Measurements from ENCODE around the gene TMOD1.

The TMOD1 gene

DNA sequence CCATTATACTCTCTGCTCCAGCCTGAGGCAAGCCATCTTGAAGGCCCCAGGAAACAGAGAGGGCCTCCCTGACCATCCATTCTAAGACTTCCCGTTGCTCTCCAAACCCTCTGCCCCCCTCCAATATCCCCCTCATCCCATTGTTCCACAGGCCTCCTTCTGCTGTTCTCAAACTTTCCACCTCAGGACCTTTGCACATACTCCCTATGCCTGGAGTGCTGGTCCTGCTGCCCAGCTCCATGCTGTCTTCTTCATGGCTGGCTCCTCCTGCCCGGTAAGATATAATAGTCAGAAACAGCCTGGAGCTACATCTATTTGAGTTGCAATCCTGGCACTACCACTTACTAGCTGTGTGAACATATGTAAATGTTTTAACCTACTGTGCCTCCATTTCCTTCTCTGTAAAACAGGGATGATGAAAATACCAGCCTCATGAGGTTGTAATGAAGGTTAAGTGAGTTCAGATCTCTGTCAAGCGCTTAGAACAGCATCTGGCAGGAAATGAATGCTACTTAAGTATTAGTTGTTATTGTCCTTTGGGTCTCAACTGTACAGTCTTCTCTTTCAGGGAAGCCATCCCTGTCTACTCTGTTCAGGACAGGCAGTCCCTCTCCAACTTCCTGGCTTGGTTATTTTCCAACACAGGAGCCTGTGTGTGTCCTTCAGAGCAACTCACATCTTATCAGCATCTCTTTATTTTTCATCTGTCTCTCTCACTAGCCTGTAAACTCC, 45.8 kb downstream of the TMOD1 start:
- H3K9me3 ChIP-seq (ENCODE audit: low read length): no peaks in the 10 kb centered on the region
- no peaks in the 10 kb centered on the region for H4K20me1 ChIP-seq (ENCODE audit: insufficient read depth, low read length)
- H3K36me3 ChIP-seq (ENCODE audit: insufficient read depth, low read length): no peaks in the 10 kb centered on the region
- TF ChIP-seq EZH2 (IDR thresholded peaks at IDR 0.05; ENCODE audit: borderline replicate concordance, low read length): no peak
- TF ChIP-seq, protein P1, sequence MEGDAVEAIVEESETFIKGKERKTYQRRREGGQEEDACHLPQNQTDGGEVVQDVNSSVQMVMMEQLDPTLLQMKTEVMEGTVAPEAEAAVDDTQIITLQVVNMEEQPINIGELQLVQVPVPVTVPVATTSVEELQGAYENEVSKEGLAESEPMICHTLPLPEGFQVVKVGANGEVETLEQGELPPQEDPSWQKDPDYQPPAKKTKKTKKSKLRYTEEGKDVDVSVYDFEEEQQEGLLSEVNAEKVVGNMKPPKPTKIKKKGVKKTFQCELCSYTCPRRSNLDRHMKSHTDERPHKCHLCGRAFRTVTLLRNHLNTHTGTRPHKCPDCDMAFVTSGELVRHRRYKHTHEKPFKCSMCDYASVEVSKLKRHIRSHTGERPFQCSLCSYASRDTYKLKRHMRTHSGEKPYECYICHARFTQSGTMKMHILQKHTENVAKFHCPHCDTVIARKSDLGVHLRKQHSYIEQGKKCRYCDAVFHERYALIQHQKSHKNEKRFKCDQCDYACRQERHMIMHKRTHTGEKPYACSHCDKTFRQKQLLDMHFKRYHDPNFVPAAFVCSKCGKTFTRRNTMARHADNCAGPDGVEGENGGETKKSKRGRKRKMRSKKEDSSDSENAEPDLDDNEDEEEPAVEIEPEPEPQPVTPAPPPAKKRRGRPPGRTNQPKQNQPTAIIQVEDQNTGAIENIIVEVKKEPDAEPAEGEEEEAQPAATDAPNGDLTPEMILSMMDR (IDR thresholded peaks at IDR 0.05; ENCODE audit: low read length): no peak
- H3K9me2 ChIP-seq (ENCODE audit: low read depth, low read length): no peaks in the 10 kb centered on the region
- H3K4me3 ChIP-seq (ENCODE audit: low read depth, low read length, poor library complexity, severe bottlenecking): no peak overlapping the region
- H3K4me1 ChIP-seq (ENCODE audit: insufficient read depth, low read length, severe bottlenecking): no peaks in the 10 kb centered on the region
- no peaks in the 10 kb centered on the region for H3K79me2 ChIP-seq (ENCODE audit: insufficient read depth, low read length)
- H3F3A ChIP-seq (ENCODE audit: insufficient read depth, low read length): no peaks in the 10 kb centered on the region
- no peak overlapping the region for H3K9ac ChIP-seq (ENCODE audit: low read length)
- no peaks in the 10 kb centered on the region for H3K27me3 ChIP-seq (ENCODE audit: insufficient read depth, low read length)
- H3K4me2 ChIP-seq (ENCODE audit: low read length): no peak overlapping the region
- H2AFZ ChIP-seq (ENCODE audit: low read length): no peak overlapping the region
- H3K27ac ChIP-seq (ENCODE audit: low read depth, low read length, poor library complexity, severe bottlenecking): no peak overlapping the region

DNA sequence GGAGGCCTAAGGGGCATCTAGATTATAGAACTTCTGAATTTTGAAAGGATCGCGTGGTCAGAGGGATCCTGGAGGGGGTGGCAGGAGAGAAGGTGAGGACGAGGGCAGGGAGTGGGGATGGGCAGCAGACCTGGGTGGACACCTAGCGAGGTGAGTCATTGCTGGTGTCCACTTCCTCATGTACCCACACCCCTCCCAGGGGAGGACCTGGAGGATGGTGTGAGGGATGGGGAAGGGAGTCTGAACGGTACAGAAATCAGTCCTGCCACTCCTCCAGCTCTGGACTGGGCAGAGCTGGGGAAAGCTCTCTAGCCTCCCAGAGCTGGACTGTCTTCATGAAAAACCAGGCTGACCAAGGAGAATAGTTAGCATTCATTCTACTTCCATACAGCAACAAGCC, 46.9 kb downstream of the TMOD1 start:
- Histone ChIP-seq H3K27me3 (ENCODE audit: insufficient read depth, low read length) (no peaks in the 10 kb centered on the region), H3K4me1 (ENCODE audit: insufficient read depth, low read length, severe bottlenecking) (no peaks in the 10 kb centered on the region), H3F3A (ENCODE audit: insufficient read depth, low read length) (no peaks in the 10 kb centered on the region), H3K9ac (ENCODE audit: low read length) (no peak overlapping the region), H3K4me2 (ENCODE audit: low read length) (no peak overlapping the region), H3K27ac (ENCODE audit: low read depth, low read length, poor library complexity, severe bottlenecking) (no peak overlapping the region), H3K9me2 (ENCODE audit: low read depth, low read length) (no peaks in the 10 kb centered on the region), H4K20me1 (ENCODE audit: insufficient read depth, low read length) (no peaks in the 10 kb centered on the region), H3K79me2 (ENCODE audit: insufficient read depth, low read length) (no peaks in the 10 kb centered on the region), H3K9me3 (ENCODE audit: low read length) (no peaks in the 10 kb centered on the region), H3K36me3 (ENCODE audit: insufficient read depth, low read length) (no peaks in the 10 kb centered on the region), H2AFZ (ENCODE audit: low read length) (no peak overlapping the region), H3K4me3 (ENCODE audit: low read depth, low read length, poor library complexity, severe bottlenecking) (no peak overlapping the region)
- TF ChIP-seq, protein P1 (IDR thresholded peaks at IDR 0.05; ENCODE audit: low read length): no peak
- no peak for TF ChIP-seq EZH2 (IDR thresholded peaks at IDR 0.05; ENCODE audit: borderline replicate concordance, low read length)

DNA sequence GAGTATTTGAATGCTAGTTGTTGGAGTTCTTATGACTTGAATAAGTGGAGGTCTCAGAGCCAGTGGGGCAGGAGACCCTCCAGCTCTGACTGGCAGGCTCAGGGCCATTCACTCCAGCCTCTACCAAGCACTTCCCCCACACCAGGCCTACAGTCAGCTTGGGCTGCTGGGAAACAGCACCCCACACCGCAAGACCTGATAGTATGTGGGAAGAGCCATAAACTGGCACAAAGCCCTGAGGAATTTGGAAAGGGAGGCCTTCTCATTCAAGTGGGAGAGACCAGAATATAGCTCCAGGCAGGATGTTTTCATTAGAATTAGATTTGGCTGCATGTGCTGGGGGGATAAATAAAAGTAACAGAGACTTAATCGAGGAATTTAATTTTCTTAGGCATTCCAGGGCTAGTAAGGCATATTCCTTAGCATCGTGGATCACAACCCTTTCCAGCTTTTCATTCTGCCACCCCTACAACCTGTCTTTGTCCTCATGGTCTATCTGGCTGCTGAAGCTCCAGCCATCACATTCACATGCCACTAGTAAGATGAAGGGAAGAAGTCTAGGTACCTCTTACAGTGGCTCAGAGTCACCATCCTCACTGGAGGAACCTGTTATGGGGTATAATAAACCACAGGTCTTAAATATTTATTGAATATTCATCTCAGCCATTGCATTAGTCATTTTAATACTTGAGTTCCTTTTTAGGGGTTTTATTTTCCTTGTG, 47.5 kb downstream of the TMOD1 start:
- no peak overlapping the region for H3K9ac ChIP-seq (ENCODE audit: low read length)
- H3K79me2 ChIP-seq (ENCODE audit: insufficient read depth, low read length): no peaks in the 10 kb centered on the region
- no peaks in the 10 kb centered on the region for H4K20me1 ChIP-seq (ENCODE audit: insufficient read depth, low read length)
- H3K4me1 ChIP-seq (ENCODE audit: insufficient read depth, low read length, severe bottlenecking): no peaks in the 10 kb centered on the region
- no peaks in the 10 kb centered on the region for H3K9me2 ChIP-seq (ENCODE audit: low read depth, low read length)
- H3K27me3 ChIP-seq (ENCODE audit: insufficient read depth, low read length): no peaks in the 10 kb centered on the region
- no peaks in the 10 kb centered on the region for H3F3A ChIP-seq (ENCODE audit: insufficient read depth, low read length)
- H3K9me3 ChIP-seq (ENCODE audit: low read length): no peaks in the 10 kb centered on the region
- TF ChIP-seq, protein P1 (IDR thresholded peaks at IDR 0.05; ENCODE audit: low read length): no peak
- TF ChIP-seq EZH2 (IDR thresholded peaks at IDR 0.05; ENCODE audit: borderline replicate concordance, low read length): no peak
- H3K36me3 ChIP-seq (ENCODE audit: insufficient read depth, low read length): no peaks in the 10 kb centered on the region
- H3K4me2 ChIP-seq (ENCODE audit: low read length): no peak overlapping the region
- H3K4me3 ChIP-seq (ENCODE audit: low read depth, low read length, poor library complexity, severe bottlenecking): no peak overlapping the region
- H3K27ac ChIP-seq (ENCODE audit: low read depth, low read length, poor library complexity, severe bottlenecking): no peak overlapping the region
- no peak overlapping the region for H2AFZ ChIP-seq (ENCODE audit: low read length)
